MM.1S (cell line): Measurements from ENCODE around the gene ACOX2.

ENCODE experiments used
- CTCF ChIP-seq: fragments of 300-600 bp; sonication (generic); IDR thresholded peaks from 2 replicates; pipeline ENCODE4 v1.5.1; 2016; ENCODE audit warnings: antibody characterized with exemption, low read length, mixed read lengths
- EZH2phosphoT487 ChIP-seq: fragments of 300-600 bp; sonication (generic); IDR thresholded peaks from 2 replicates; pipeline ENCODE4 v1.6.1; 2018; ENCODE audit warnings: antibody characterized with exemption, low read length

DNA sequence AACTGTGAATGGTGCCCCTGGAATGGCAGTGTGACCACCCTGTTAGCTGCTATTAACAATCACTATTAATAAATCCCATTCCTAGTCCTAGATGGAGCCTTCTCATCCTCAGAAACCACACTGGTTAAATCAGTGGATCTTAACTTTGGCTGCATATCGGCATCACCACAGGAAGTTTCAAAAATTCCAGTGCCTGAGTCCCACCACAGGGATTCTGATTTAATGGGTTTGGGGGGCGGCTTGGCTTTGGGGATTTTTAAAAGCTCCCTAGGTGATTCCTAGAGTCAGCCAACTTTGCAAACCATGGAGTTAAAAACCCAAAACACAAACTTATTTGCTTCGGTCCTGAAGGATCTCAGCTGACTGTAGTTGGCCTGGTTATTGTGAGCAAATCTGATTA, 37.1 kb upstream of the ACOX2 start:
- TF ChIP-seq CTCF = no peak
- no peak for TF ChIP-seq EZH2phosphoT487
